IMR-90 (cell line): ENCODE data around the gene FAIM2.

ENCODE experiments used
- CEBPB ChIP-seq: IDR thresholded peaks from 2 replicates; pipeline ENCODE4 v1.6.1; 2012; ENCODE audit warnings: low read depth, low read length, improper control_type of control experiment
- MXI1 ChIP-seq: IDR thresholded peaks from 2 replicates; pipeline ENCODE4 v1.6.1; 2012; ENCODE audit warnings: low read depth, mild to moderate bottlenecking, low read length, moderate library complexity, borderline replicate concordance
- POLR2A ChIP-seq: IDR thresholded peaks from 2 replicates; pipeline ENCODE4 v1.6.1; 2012; ENCODE audit warnings: mild to moderate bottlenecking, low read depth, low read length
- RFX5 ChIP-seq: IDR thresholded peaks from 2 replicates; pipeline ENCODE4 v1.8.0; 2012; ENCODE audit warnings: low read depth, mild to moderate bottlenecking, low read length, moderate library complexity
- TF ChIP-seq, protein P1 (sequence below): conservative IDR thresholded peaks from 2 replicates; pipeline ENCODE4 v1.5.1; 2012; ENCODE audit warnings: mild to moderate bottlenecking, low read depth, low read length, improper control_type of control experiment
- TF ChIP-seq, protein P2 (sequence below): fragments of 150-350 bp; IDR thresholded peaks from 2 replicates; pipeline ENCODE4 v1.6.1; 2017; ENCODE audit warnings: mild to moderate bottlenecking, antibody characterized with exemption, low read length, low read depth

- TF ChIP-seq, protein P1, sequence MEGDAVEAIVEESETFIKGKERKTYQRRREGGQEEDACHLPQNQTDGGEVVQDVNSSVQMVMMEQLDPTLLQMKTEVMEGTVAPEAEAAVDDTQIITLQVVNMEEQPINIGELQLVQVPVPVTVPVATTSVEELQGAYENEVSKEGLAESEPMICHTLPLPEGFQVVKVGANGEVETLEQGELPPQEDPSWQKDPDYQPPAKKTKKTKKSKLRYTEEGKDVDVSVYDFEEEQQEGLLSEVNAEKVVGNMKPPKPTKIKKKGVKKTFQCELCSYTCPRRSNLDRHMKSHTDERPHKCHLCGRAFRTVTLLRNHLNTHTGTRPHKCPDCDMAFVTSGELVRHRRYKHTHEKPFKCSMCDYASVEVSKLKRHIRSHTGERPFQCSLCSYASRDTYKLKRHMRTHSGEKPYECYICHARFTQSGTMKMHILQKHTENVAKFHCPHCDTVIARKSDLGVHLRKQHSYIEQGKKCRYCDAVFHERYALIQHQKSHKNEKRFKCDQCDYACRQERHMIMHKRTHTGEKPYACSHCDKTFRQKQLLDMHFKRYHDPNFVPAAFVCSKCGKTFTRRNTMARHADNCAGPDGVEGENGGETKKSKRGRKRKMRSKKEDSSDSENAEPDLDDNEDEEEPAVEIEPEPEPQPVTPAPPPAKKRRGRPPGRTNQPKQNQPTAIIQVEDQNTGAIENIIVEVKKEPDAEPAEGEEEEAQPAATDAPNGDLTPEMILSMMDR = no peak
- TF ChIP-seq POLR2A (peak; percentile 95), MXI1 (no peak; the same call in 1 of the 2 replicates), RFX5 (no peak), CEBPB (no peak)
- TF ChIP-seq, protein P2, sequence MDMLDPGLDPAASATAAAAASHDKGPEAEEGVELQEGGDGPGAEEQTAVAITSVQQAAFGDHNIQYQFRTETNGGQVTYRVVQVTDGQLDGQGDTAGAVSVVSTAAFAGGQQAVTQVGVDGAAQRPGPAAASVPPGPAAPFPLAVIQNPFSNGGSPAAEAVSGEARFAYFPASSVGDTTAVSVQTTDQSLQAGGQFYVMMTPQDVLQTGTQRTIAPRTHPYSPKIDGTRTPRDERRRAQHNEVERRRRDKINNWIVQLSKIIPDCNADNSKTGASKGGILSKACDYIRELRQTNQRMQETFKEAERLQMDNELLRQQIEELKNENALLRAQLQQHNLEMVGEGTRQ = no peak
These were observed 75.3 kb downstream of the FAIM2 start, which contains the start of gene NCKAP5L for GRCh38 chr12:49828133-49829091.
